GM11168 (cell line): Measurements from ENCODE around the gene APOH.

Source experiments
- in situ Hi-C: fragments of 300-500 bp; cut with MboI; formaldehyde crosslinking; loops from one replicate; pipeline ENCODE4 v1.12.0; 2022; ENCODE audit warnings: low sequenced_read_pairs; ENCODE audit not compliant: unreplicated experiment

Gene APOH

GRCh38 chr17:66240013-66240412, 10.8 kb upstream of the APOH start:
- in situ Hi-C loops = no loop called here

- in situ Hi-C loops = no loop called here
Observed at GRCh38 chr17:66235377-66235994, 6.3 kb upstream of the APOH start.

GRCh38 chr17:66234611-66235010, 5.4 kb upstream of the APOH start:
- in situ Hi-C loops = no loop called here

DNA sequence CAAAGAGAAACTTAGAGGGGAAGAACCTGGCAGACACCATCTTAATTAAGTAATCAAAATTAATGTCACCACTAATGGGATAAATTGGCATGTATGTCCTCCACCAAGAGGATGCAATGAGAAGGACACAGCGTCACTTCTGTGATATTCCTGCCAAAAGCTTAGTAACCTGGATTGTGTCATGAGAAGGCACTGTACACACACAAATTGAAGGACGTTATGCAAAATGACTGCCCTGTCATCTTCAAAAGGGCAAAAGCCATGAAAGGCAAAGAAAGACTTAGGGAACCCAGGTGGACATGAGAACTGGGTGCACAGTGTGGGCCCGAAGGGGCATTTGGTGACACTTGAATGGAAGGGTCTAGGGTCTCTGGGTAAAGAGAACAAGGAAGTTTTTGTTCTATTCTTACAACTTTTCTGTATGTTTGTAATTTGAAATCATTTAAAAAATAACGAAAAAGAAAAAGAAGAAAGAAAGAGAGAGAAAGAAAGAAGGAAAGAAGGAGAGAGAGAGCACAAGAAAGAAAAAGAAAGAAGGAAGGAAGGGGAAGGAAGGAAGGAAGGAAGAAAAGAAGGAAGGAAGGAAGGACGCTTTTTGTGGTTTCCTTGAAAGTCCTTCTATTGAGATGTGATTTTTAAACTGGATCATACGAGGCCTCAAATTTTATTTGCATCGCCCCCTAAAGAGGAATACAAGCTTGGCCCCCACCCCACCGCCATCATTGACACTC, 4.0 kb upstream of the APOH start:
- in situ Hi-C loops = no loop called here

GRCh38 chr17:66230922-66231591, 1.8 kb upstream of the APOH start:
- in situ Hi-C loops = no loop called here

- in situ Hi-C loops = no loop called here
Observed at GRCh38 chr17:66229783-66230538, 746 bp upstream of the APOH start.

DNA sequence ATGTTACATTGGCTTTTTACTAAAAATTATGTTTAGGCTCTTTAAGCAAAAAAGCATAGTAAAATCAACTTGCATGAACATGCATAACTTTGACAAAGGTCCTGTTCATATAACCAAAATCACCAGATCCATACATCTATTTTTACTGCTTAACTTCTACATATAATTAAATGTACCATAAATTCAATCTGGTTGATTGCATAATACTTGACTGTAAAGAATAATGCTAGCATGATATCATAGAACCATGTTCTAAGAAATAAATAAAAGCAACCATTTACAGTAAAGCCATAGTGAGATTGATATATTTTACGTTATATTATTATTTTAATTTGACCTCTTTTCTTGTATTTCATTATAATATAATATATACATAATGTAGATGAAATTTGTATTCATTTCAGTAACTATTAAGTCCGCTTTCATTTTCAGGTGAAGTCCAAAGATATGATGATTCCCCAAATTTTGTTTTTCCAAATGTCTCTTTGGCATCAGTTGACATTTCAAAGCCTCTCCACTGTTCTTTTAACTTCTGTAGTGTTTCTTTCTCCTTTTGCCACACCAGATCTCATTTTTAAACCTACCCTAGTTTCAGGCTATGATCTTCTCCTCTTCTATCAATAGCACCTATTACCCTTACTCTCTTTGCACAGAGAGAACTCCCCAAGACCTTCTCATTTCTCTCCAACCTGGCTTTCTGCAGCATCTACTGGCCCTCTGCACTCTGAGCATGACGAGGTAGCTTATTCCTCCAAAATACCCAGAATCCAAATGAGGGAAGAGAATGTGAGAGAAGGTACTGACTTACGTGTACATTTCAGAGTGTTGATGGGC, 1.8 kb downstream of the APOH start:
- in situ Hi-C loops = no loop called here

GRCh38 chr17:66222798-66223350, 6.3 kb downstream of the APOH start:
- in situ Hi-C loops = no loop called here

DNA sequence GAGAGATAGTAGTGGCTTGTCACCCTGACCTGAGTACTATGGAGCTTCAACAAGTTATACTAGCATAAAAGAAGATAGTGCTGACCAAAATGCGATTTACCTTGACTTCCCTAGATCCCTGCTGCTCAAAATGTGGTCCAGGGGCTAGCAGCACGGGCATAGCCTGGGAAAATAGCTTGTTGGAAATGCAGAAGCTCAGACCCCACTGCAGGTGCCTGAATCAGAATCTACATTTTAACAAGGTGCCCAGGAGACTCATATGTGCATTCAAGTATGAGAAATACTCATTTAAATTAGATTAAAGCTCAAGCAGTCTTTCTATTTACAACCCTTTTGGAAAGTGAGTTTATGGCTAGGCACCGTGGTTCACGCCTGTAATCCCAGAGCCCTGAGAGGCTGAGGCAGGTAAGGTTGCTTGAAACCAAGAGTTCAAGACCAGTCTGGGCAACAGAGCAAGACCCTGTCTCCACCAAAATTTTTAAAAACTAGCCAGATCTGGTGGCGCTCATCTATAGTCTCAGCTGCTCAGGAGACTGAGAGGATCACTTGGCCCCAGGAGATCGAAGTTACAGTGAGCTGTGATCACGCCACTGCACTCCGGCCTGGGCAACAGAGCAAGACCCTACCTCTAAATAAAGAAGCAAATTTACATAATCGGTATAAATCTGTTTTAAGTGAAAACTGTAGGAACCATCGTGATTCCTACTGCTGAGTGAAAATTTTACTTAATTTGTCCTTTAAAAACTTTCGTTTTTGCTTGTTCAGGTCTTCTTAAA, 7.3 kb downstream of the APOH start:
- in situ Hi-C loops = no loop called here

DNA sequence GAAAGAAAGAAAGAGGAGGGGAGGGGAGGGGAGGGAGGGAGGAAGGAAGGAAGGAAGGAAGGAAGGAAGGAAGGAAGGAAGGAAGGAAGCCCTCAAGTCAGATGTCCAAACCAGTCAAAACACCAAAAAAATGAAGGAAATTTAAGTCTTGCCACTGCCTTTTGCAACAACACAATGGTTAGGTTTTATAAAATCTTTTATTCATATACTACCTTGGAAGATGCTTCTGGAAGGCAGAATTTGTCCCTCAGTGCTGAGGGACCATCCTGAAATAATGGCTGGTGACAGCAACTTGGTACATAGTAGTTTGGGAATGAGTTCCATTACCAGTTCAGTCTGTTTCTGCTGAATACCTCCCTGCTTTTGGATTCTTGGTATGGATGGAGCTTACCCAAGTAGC, 7.9 kb downstream of the APOH start:
- in situ Hi-C loops = no loop called here

DNA sequence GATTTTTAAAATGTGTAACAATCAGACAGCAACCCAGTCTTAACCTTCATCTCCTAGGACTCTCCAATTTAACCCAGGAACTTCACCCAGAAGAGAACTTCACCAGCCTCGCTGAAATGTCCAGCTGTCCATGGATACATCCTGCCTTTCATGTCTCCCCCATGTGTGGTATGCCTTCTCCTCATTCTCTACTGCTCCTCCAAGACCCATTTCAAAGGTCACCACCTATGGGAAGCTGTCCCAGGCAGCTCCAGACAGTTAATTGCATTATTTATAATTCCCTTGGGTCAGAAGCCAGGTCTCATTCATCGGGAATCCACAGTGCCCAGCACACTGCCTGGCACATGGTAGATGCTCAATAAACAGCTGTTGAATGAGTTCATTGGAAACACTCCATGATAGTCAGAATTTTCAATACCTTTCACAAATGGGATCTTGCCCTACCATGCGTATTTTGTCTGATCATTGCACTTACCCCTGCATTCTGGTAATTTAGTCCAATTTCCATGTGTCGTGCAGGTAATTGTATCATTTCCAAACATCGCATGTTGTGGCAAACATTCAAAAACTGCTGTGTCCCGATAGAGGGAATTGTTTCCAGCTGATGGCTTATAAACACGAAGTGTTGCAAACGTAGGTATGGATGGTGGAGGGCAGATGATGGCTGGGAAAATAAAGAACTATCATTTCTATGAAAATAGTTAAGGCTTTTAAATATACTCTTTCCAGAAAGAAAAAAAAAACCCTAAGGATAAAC, 9.0 kb downstream of the APOH start:
- in situ Hi-C loops = no loop called here

DNA sequence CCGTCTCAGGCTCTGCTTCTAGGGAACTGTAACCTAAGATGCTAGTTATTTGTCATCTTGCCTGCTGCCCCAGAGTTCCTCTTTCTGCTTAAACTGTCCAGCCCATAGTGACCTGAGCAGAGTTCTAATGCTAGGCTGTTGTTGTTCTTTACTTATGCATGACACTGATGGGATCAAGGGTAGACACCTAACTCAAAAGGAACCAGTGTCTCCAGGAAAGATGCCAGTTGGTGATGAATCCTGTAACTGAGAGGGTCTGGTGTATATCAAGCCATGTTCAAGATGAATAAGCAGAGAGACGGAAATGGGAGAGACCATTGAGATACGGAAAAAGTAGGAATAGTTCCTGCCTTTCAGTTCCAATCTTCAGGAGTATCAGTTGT, 13.7 kb downstream of the APOH start:
- in situ Hi-C loops = no loop called here

DNA sequence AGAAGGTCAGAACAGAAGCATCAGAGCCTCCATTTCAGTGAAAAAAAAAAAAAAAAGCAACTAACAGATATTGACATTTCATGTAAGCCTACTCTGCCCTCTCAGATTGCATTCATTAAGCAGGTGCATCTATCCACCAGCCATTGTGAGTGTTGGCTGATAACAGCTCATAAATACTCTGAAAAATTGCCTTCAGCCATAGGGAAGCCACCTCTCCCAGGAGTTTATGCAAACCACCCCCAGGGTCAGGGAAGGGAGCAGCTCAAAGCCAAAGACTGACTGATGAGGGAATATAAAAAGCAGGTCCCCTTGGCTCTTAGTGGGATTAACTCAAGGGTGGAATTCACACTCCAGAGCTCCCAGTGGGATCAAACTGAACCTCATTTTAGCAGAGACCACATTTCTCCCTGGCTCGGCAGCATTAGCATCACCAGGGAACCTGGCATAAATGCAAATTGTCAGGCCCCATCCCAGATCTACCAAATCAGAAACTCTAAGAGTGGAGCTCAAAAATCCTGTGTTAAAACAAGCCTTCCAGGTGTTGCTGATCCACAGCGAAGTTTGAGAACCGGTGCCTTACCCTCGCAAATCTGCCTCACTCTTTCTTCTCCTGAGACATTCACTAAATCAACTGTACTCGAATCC, 14.2 kb downstream of the APOH start:
- in situ Hi-C loops = no loop called here

GRCh38 chr17:66211047-66211810, 18.0 kb downstream of the APOH start:
- in situ Hi-C loops = no loop called here

GRCh38 chr17:66210208-66210574, 19.0 kb downstream of the APOH start:
- in situ Hi-C loops = no loop called here

GRCh38 chr17:66207936-66208335, 21.3 kb downstream of the APOH start:
- in situ Hi-C loops = no loop called here
